Activated CD4-positive, alpha-beta T cell treated with anti-CD3 and anti-CD28 coated beads, Interleukin-10, Interleukin-2, amounts not matched to agents 100 ng/mL and 50 ng/mL, durations not matched to agents 16 hours and 8 hours (primary cell): Measurements from ENCODE around the gene ZBTB20.
A peak's percentile ranks its signal among the peaks of the same experiment; 100 is the strongest.

Experiments used
- DNase-seq: peaks from one replicate; pipeline ENCODE4 v3.0.0-alpha.2; 2020

Gene ZBTB20

DNA sequence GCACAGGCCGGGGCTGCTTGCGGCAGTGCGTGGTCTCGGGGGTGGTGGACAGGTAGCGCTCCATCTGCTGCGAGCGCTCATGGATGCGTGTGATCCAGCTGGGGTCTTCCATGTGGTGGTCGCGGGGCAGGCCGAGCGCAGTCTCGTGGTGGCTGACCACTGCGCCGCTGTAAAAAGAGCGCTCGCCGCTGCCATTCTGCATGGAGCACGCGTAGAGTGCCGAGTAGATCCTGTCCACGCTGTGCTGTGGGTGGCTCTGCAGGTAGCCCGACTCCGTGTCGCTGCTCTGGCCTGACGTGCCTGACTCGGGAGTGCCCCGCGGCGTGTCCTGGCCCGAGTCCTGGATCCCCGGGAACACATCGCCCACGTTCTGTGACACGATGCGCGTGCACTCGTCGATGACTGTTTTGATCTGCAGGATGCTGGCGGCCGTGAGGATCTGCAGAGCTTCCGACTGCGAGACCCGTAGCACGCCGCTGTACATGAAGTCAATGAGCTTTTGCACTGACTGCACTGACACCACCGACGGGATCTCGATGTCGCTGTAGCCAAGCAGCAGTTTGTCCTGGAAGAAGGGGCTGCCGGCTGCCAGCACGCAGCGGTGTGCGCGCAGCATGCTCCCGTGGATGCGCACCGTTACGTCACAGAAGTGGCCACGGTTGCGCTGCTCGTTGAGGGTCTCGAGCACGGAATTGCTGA is 795.8 kb downstream of the ZBTB20 start:
- DNase-seq, result no peak

GRCh38 chr3:114350690-114351089 is 796.4 kb downstream of the ZBTB20 start:
- DNase-seq, result no peak

DNA sequence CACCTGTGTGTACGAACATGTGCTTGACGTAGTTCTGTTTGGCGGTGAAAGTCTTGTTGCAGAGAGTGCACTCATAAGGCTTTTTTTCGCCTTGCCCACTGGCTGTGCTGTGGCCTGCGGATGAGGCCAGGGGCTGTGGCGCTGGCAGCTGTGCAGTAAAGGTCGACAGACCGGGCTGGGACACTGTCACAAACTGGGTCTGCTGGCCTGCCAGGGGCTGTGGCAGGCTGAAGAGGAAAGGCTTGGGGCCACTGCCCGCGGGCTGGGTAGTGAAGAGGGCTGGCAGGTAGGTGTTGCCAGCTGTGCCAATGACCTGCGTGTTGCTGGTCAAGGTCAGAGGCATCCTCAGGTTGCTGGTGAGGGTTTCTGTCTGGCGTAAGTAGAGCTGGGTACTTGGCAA is 796.8 kb downstream of the ZBTB20 start:
- DNase-seq, result no peak

DNA sequence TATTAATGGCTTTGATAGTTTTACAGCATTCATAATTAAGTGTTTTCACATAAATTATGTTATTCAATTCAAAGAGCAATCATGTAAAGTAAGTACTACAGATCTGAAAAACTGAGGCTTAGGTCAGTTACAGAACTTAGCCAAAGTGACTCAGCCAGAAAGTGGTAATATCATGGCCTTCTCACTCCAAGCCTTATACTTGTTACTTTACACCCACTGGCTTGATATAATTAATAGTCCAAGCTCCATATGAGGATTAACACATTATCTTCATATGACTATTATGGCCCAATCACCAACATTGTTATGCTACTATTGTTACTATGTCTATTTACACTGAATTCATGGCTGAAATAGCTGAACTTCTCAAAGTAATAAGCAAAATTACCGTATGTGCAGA is 802.6 kb downstream of the ZBTB20 start:
- no peak for DNase-seq

DNA sequence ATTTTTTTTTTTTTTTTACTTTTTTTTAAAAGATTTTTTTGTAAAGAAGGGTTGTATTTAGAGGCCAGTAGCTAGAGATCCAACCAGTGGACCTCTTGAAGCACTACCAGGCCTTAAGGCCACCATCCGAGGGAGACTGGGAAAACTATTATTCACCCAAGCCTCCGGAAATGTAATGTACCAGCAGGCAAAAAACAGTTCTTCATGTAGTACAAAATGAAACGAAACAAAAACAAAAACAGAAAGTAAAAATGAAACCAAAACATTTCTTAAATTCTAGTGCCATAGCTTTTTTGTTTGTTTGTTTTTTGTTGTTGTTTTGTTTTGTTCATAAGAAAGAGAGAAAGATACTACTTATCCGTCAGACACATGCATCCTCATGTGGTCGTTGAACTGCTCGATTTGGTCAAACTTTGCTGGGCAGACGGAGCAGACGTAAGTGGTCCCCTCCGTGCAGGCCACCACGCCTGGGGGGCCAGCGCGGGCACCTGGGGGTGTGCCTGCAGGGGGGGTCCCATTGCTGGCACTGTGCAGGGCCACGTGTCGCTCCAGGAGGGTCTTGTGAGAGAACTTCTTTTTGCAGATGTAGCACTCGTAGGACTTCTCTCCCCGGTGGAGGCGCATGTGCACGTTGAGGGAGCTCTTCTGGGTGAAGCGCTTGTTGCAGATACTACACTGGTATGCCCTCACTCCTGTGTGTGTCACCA is 808.3 kb downstream of the ZBTB20 start:
- peak; percentile 27 for DNase-seq

- DNase-seq, result no peak
Observed at GRCh38 chr3:114336857-114337256, 810.2 kb downstream of the ZBTB20 start.

GRCh38 chr3:114336122-114336697 is 810.9 kb downstream of the ZBTB20 start:
- DNase-seq, result no peak

DNA sequence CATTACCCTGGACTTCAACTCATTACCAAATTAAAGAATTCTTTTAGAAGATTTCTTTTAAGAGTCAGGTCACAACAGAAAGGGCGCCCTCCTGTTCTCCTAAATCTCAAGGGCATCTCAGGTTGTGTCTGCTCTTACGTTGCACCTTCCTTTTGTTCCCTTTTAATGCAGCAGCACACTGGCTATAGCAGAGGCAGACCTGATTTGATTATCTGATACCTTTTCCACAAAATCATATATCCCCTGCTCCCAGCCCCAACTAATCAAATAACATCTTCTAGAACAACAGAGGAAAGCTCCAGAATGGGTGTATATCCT is 813.2 kb downstream of the ZBTB20 start:
- no peak for DNase-seq

DNA sequence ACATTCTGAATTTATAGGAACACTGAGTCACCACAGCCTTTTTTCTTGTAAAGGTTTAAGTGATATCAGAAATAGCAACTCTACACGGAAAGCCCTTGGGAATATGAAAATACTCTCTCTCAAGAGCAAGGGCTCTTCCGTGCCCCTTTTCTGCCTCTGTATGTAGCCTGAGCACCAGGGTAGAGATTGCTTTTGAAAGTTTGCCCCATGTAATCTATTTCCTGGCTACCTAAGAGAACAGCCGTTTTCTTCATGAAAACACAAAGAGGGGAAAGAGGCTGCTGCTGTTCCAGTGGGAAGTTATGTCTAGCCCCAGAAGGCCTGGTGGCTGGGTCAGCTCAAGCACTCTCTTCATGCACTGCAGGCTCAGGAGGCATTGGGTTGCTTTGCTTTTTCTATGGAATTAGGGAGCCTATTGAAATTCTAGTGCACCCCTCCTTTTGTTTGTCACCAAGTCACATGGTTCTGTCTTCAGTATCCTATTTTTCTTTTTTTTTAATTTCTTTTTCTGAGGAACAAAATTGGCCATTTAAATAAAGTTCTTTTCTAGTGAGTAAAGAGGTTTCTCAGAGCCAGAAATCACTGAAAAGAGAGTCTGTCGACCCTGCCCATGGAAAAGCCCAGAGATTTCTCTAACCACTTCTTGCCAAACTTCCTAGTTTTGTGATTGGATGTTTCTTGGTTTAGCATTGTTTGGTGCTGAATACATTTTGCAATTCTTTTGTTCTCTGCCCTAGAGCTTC is 813.7 kb downstream of the ZBTB20 start:
- DNase-seq, result peak; percentile 34

- peak; percentile 33 for DNase-seq
Observed at GRCh38 chr3:114332342-114333179, 814.5 kb downstream of the ZBTB20 start.

- DNase-seq, result peak; percentile 28
Observed at GRCh38 chr3:114331710-114332109, 815.4 kb downstream of the ZBTB20 start.

- no peak for DNase-seq
Observed at GRCh38 chr3:114331007-114331406, 816.1 kb downstream of the ZBTB20 start.

DNA sequence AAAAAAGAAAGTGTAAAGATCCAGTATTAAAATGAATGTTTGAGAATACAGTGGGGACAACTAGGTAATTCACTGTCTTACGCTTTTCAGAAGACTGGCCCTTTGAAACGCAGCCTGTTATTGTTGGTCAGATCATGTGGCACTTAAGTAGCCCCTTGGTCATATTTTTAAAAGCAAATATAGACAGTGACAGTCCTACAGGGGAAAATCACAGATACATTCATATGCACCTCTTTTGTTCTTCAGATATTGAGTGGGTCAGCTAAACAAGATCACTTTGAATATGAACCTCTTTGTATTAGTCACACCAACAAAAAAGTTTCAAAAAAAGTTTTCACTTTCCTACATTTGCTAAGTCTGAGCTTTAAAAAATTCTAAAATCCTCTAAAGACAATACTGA is 817.3 kb downstream of the ZBTB20 start:
- peak; percentile 35 for DNase-seq

DNA sequence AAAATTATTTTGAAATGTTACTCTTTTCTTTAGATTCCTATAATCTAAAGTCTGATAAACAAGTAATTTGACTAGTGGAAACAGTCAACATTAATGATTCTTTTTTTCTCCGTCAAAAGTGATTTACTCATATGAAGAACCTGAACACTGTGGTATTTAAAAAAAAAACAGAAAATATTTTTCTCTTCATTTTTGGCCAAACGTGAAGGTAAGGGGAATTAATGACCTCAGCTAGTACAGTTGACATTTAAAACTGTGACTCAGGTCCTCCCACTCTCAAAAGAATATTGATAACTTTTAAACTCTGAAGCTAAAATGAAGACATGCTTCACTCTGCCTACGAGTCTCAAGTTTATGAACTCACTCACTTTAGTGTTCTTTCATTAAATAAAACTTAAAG is 818.7 kb downstream of the ZBTB20 start:
- DNase-seq, result peak; percentile 41

GRCh38 chr3:114327665-114328064 is 819.4 kb downstream of the ZBTB20 start:
- peak; percentile 26 for DNase-seq

GRCh38 chr3:114323546-114324254 is 823.4 kb downstream of the ZBTB20 start:
- DNase-seq, result no peak

DNA sequence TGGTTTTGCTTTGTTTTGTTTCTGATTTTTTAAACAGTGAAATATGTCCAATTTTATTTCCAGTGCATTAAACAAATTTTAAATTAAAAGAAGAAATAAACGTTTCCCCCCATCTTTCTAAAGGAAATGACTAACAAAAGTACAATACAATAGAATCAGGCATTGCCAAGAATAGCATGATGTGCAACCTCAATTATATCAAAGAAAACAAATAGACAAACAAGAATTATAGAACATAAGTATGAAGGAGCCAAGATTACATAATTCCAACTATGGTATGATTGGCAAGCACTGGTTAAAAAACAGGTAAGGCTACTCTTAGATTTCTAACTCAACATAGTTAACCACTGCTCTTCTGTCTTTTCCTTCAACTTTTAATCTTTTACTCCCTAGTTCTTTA is 826.8 kb downstream of the ZBTB20 start:
- DNase-seq, result no peak

DNA sequence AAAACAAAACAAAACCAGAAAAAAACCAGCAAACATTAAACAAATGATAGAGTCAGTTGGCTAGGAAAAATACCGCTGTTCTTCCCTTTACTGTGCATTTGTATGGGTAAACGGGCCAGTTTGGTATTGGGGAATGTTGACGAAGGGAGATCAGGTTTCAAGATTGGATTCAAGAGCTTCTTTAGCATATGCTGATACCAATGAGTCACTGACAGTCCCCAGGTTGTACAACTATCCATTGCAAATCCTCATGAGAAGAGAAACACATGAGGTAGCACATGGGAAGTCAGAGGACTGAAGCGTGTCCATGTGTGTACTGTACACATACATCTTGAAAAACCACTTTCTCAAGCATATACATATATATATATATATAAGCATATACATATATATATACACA is 827.6 kb downstream of the ZBTB20 start:
- no peak for DNase-seq

DNA sequence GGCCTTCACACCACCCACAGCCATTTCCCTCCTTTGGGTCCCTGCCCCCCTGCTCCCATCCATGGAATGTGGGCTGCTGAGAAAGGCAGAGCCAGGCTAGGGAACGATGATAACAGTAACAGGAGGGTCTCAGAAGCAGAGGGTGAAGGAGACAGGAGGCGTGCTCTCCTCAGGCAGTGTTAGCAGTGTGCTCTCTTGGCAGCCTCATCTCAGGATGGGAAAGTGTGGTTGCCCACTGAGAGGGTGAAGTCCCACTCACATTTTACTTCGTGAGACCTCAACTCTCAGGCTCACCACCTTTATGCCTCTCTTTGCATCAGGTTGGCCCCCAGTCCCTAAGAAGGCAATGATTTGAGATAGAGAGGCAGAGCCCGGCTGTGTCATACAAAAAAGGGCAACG is 828.8 kb downstream of the ZBTB20 start:
- DNase-seq, result no peak

DNA sequence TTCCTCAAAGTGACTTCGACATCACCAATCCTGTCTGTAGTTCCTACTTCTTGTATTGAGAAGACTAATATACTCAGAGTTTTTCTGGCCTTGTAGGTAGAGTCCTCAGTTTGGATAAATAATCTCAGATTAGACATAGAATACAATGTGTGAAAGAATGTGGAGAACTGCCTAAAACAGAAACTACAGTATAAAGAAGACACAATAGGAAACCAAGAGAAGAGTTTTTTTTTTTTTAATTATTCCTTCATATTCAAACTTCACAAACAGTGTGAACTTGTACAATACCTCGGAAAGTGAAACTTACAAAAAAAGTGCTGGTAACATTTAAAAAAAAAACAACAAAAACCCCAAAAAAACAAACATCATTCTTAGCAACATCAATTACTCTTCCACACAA is 832.8 kb downstream of the ZBTB20 start:
- DNase-seq, result no peak

DNA sequence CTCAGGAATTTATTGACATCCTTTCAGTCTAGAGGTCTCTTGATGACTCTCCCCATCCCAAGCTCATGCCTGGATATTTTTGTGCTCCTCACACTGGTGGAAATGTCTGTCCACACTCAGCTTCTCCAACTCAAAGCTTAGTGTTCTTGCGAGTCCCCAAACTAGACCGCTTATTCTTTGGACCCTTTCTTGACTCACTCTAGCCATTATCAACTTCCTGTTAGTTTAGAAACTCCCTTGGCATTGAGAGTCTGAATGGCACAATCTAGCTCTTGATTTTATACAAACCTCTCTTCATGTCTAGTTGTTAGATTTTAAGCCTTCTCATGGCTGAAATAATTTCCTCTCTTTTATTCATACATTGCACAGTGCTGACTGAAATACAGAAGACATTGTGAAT is 833.7 kb downstream of the ZBTB20 start:
- peak; percentile 42 for DNase-seq

GRCh38 chr3:114310695-114311094 is 836.4 kb downstream of the ZBTB20 start:
- DNase-seq, result peak; percentile 52
